Breast epithelium (tissue), 3 donors: ENCODE data around the gene SLC25A15.

Source experiments
- CTCF ChIP-seq, 3 donors: fragments of 450-650 bp; IDR thresholded peaks; one replicate each; pipeline ENCODE4 v1.5.1; 2016 to 2017; ENCODE audit warnings: antibody characterized with exemption in 3 of 3, mild to moderate bottlenecking in 3 of 3, moderate library complexity in 3 of 3
- POLR2A ChIP-seq: fragments of 450-650 bp; IDR thresholded peaks from one replicate; pipeline ENCODE4 v1.6.1; 2016; ENCODE audit warnings: antibody characterized with exemption, mild to moderate bottlenecking, moderate library complexity
- POLR2AphosphoS5 ChIP-seq, 3 donors: sonication (generic); formaldehyde crosslinking; IDR thresholded peaks; one replicate each; pipeline ENCODE4 v1.6.1; 2017; ENCODE audit warnings: antibody characterized with exemption in 3 of 3

- TF ChIP-seq CTCF (IDR thresholded peaks at IDR 0.05): no peak
- TF ChIP-seq POLR2A: no peak
- no peak for TF ChIP-seq POLR2AphosphoS5 (IDR thresholded peaks at IDR 0.05)
Measured at GRCh38 chr13:40812724-40813445, 23.5 kb downstream of the SLC25A15 start.
